Caco-2 (cell line): ENCODE data around the gene HOXC10. TPM values are rescaled to one million over a fixed set of nuclear protein-coding genes. Genes with fewer than 3 reads are reported as not detected.
A peak's percentile ranks its signal among the peaks of the same experiment; 100 is the strongest.

ENCODE experiments used
- BruUV-seq: library from RNA; stranded (reverse); fragments of 400-500 nt; replicated peaks from 2 replicates; lab custom pipeline; 2021; lab: Mats Ljungman, UMichigan
- CTCF ChIA-PET: fragments of 300-600 bp; sonication (Branson Sonifier 250); formaldehyde crosslinking; loops from one replicate; lab custom pipeline; 2022; ENCODE audit warnings: antibody characterized with exemption; lab: Charles Lee
- POLR2A ChIA-PET: fragments of 300-600 bp; sonication (Branson Sonifier 250); formaldehyde crosslinking; loops from one replicate; lab custom pipeline; 2022; ENCODE audit warnings: antibody characterized with exemption; lab: Charles Lee
- DNase-seq, 2 experiments: peaks; one replicate each; pipeline versions ENCODE4 v3.0.0 to v3.0.0-alpha.2; 2020 to 2022
- H3K27me3 ChIP-seq: replicated peaks from 2 replicates; pipeline ENCODE4 v1.6.0; 2011; ENCODE audit warnings: low read length; ENCODE audit not compliant: control insufficient read depth, insufficient read depth
- H3K36me3 ChIP-seq: 2 replicates; pipeline ENCODE4 v1.5.1; 2011; ENCODE audit warnings: low read length; ENCODE audit not compliant: control insufficient read depth, insufficient read depth
- H3K4me1 ChIP-seq: fragments of 250-450 bp; sonication (Bioruptor Pico); 2 replicates; pipeline ENCODE4 v1.5.1; 2020; ENCODE audit warnings: mild to moderate bottlenecking
- H3K4me3 ChIP-seq: 2 replicates; pipeline ENCODE4 v1.5.1; 2011; ENCODE audit warnings: low read depth, mild to moderate bottlenecking, control low read depth, low read length
- H3K9me3 ChIP-seq: fragments of 250-450 bp; sonication (Bioruptor Pico); 2 replicates; pipeline ENCODE4 v1.5.1; 2020; ENCODE audit warnings: mild to moderate bottlenecking, moderate library complexity
- H3K27ac Mint-ChIP-seq: one replicate; pipeline ENCODE4 v1.8.0; 2022; ENCODE audit warnings: mixed read lengths; ENCODE audit not compliant: unreplicated experiment
- H3K27me3 Mint-ChIP-seq: one replicate; pipeline ENCODE4 v1.8.0; 2022; ENCODE audit warnings: mixed read lengths; ENCODE audit not compliant: insufficient read depth, unreplicated experiment
- H3K36me3 Mint-ChIP-seq: one replicate; pipeline ENCODE4 v1.8.0; 2022; ENCODE audit warnings: mild to moderate bottlenecking, mixed read lengths; ENCODE audit not compliant: insufficient read depth, unreplicated experiment
- H3K4me1 Mint-ChIP-seq: one replicate; pipeline ENCODE4 v1.8.0; 2022; ENCODE audit warnings: low read depth, mixed read lengths; ENCODE audit not compliant: unreplicated experiment
- H3K4me3 Mint-ChIP-seq: one replicate; pipeline ENCODE4 v1.8.0; 2022; ENCODE audit warnings: mild to moderate bottlenecking, moderate library complexity, mixed read lengths; ENCODE audit not compliant: unreplicated experiment
- H3K9me3 Mint-ChIP-seq: one replicate; pipeline ENCODE4 v1.8.0; 2022; ENCODE audit warnings: mixed read lengths; ENCODE audit not compliant: unreplicated experiment
- intact Hi-C: fragments of 100-400 bp; cut with micrococcal nuclease; formaldehyde crosslinking; loops from one replicate; pipeline ENCODE4 v1.10.0; 2022; ENCODE audit not compliant: unreplicated experiment
- total RNA-seq: library from RNA; stranded (reverse); gene quantifications from 2 replicates; pipeline ENCODE4 v1.2.3, GENCODE V29; 2022
- TF ChIP-seq, protein P1 (sequence below), 2 experiments: fragments of 200-600 bp in 1 of 2; IDR thresholded peaks; 1 replicate in 1 of 2; 2 replicates in 1 of 2; pipeline versions ENCODE4 v1.5.1 to v1.8.0; 2011 to 2022; ENCODE audit warnings: antibody characterized with exemption in 1 of 2, control low read depth in 1 of 2, inconsistent platforms in 1 of 2, low read depth in 1 of 2, low read length in 1 of 2, mild to moderate bottlenecking in 1 of 2, moderate library complexity in 1 of 2; ENCODE audit not compliant: insufficient read depth in 1 of 2, severe bottlenecking in 1 of 2, unreplicated experiment in 1 of 2

The HOXC10 gene
- total RNA-seq, 1 experiment from 2014 or later, result 4.0 TPM

DNA sequence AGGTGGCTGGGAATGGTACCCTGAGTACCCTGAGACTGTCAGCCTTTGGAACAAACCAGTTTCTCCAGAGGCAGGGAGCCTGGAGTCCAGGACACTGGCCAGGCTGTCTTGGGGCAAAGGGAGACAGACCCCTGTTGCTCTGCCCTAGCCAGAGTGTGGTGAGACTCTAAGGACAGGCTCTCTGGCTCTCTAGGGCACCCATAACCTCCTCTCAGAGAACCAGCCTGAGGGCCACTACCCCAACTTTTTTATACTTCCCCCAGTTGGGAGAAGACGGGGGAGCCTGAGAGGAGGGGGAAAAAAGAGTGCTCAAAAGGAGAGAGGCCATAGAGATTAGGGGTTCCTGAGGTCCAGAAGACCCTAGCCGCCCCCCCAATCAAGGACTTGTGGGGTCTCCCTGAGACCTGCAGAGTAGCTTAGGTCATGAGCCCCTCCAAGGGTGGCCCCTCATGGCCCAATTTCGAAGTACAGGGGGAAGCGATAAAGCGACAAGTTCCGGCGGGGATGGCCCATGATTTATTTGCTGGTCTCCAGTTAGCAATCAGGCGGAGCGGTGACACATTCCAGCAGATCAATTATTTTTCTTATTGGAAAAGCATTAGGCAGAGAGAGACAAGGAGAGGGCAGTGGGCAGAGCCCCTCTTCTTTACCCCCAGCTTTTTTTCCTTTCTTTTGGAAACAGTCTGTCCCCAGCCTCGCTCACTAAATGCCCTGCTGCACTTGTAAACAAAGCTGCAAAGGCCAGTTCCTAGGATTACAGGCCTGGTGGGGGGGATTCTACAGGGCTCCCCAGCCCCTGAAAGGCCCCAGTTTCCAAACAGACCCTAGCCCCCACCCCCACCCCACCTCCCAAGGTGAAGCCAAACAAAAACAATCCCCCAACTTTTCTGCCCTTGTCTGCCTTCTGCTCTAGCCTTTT, 25.4 kb downstream of the HOXC10 start:
- no peaks in the 10 kb centered on the region for H3K27me3 ChIP-seq
- H3K4me1 Mint-ChIP-seq, result peaks cover 30% of the 10 kb centered on the region
- peaks cover 6% of the 10 kb centered on the region for H3K36me3 Mint-ChIP-seq
- intact Hi-C loops, result no loop called here
- no peaks in the 10 kb centered on the region for H3K9me3 Mint-ChIP-seq
- peak overlapping the region; percentile 60 for H3K4me3 Mint-ChIP-seq
- H3K36me3 ChIP-seq, result no peaks in the 10 kb centered on the region; the same call in 1 of the 2 replicates
- ChIA-PET CTCF (interaction anchor here (0.6 to 1.4 kb wide), 4 partner anchors 15 to 198 kb away, joined by 3 to 4 read pairs (median 3); no protein-coding TSS in a partner anchor), POLR2A (interaction anchor here (0.6 to 0.7 kb wide), 2 partner anchors 13 to 25 kb away, joined by 3 to 15 read pairs; no protein-coding TSS in a partner anchor)
- no peak for DNase-seq
- BruUV-seq, result no TSS peak
- H3K27ac Mint-ChIP-seq, result peak overlapping the region; percentile 81
- H3K27me3 Mint-ChIP-seq, result no peaks in the 10 kb centered on the region
- no peaks in the 10 kb centered on the region for H3K9me3 ChIP-seq
- H3K4me1 ChIP-seq, result peaks cover 63% of the 10 kb centered on the region
- TF ChIP-seq, protein P1, sequence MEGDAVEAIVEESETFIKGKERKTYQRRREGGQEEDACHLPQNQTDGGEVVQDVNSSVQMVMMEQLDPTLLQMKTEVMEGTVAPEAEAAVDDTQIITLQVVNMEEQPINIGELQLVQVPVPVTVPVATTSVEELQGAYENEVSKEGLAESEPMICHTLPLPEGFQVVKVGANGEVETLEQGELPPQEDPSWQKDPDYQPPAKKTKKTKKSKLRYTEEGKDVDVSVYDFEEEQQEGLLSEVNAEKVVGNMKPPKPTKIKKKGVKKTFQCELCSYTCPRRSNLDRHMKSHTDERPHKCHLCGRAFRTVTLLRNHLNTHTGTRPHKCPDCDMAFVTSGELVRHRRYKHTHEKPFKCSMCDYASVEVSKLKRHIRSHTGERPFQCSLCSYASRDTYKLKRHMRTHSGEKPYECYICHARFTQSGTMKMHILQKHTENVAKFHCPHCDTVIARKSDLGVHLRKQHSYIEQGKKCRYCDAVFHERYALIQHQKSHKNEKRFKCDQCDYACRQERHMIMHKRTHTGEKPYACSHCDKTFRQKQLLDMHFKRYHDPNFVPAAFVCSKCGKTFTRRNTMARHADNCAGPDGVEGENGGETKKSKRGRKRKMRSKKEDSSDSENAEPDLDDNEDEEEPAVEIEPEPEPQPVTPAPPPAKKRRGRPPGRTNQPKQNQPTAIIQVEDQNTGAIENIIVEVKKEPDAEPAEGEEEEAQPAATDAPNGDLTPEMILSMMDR (IDR thresholded peaks at IDR 0.05; ENCODE audit: insufficient read depth in 1 of 2, low read depth in 1 of 2, low read length in 1 of 2, severe bottlenecking in 1 of 2, unreplicated experiment in 1 of 2), result no peak
- peak overlapping the region; percentile 63 for H3K4me3 ChIP-seq

DNA sequence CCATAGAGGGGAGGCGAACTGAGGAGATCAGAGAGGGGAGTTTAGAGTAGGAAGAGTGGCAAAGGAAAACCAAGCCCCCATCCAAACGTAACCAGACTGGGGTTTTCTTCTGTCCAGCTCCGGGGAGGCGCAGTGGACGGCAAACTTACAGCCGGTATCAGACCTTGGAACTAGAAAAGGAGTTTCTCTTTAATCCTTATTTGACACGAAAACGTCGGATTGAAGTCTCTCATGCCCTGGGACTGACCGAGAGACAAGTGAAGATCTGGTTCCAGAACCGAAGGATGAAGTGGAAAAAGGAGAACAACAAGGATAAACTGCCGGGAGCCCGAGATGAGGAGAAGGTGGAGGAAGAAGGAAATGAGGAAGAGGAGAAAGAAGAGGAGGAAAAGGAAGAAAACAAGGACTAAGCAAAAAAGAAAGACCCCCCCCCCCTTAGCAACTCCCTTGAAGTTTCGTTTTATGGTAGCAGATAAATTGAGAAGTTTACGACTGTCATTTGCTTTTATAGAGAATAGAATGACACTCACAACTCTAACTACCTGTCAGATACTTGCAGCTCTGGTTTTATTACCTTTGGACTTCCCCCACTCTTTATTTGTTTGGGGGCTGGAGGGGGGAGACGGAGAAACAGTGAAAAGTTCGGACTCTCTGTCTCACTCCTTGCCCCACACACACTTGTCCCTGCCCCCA, 26.2 kb downstream of the HOXC10 start:
- POLR2A ChIA-PET, result interaction anchor here (0.7 kb wide), 1 partner anchor 12 kb away, joined by 15 read pairs; no protein-coding TSS in a partner anchor
- intact Hi-C loops, result no loop called here
- H3K36me3 Mint-ChIP-seq, result peaks cover 6% of the 10 kb centered on the region
- peaks cover 65% of the 10 kb centered on the region for H3K4me1 ChIP-seq
- no peaks in the 10 kb centered on the region for H3K27me3 ChIP-seq
- no TSS peak for BruUV-seq
- H3K27ac Mint-ChIP-seq, result peak overlapping the region; percentile 10
- no peaks in the 10 kb centered on the region; the same call in 1 of the 2 replicates for H3K36me3 ChIP-seq
- no peak overlapping the region for H3K4me3 ChIP-seq
- H3K4me1 Mint-ChIP-seq, result peaks cover 30% of the 10 kb centered on the region
- no peaks in the 10 kb centered on the region for H3K27me3 Mint-ChIP-seq
- CTCF ChIA-PET, result interaction anchor here (0.6 to 1.4 kb wide), 4 partner anchors 16 to 197 kb away, joined by 3 to 4 read pairs (median 3); no protein-coding TSS in a partner anchor
- peak overlapping the region; percentile 60 for H3K4me3 Mint-ChIP-seq
- TF ChIP-seq, protein P1 (IDR thresholded peaks at IDR 0.05; ENCODE audit: insufficient read depth in 1 of 2, low read depth in 1 of 2, low read length in 1 of 2, severe bottlenecking in 1 of 2, unreplicated experiment in 1 of 2), result no peak
- DNase-seq, result no peak
- no peaks in the 10 kb centered on the region for H3K9me3 Mint-ChIP-seq
- no peaks in the 10 kb centered on the region for H3K9me3 ChIP-seq
